OCI-LY7 (cell line): ENCODE measurements around the gene GTF2A2.

Experiments
- CTCF ChIP-seq: fragments of 200-600 bp; sonication (generic); conservative IDR thresholded peaks from 2 replicates; pipeline ENCODE4 v1.5.1; 2014; ENCODE audit warnings: mild to moderate bottlenecking, antibody characterized with exemption, low read length, moderate library complexity, mixed read lengths
- EZH2phosphoT487 ChIP-seq: fragments of 200-600 bp; sonication (generic); IDR thresholded peaks from 2 replicates; pipeline ENCODE4 v1.6.1; 2018; ENCODE audit warnings: low read depth, borderline replicate concordance, mild to moderate bottlenecking, mixed run types, antibody characterized with exemption, low read length, moderate library complexity, mixed read lengths

- no peak for TF ChIP-seq CTCF
- TF ChIP-seq EZH2phosphoT487 = no peak
These were observed 2.1 kb upstream of the GTF2A2 start for GRCh38 chr15:59659366-59659765.
